ENCODE data around the gene TLE4. TPM values are rescaled to one million over a fixed set of nuclear protein-coding genes. Genes with fewer than 3 reads are reported as not detected.
"Not testable (repeated sequence)": the region's sequence is repeated elsewhere in the genome, so short reads cannot be mapped to it uniquely, and the experiment has no call there.

TLE4 gene
- total RNA-seq, 1 donor from 2014 or later, result 77.7 TPM

DNA sequence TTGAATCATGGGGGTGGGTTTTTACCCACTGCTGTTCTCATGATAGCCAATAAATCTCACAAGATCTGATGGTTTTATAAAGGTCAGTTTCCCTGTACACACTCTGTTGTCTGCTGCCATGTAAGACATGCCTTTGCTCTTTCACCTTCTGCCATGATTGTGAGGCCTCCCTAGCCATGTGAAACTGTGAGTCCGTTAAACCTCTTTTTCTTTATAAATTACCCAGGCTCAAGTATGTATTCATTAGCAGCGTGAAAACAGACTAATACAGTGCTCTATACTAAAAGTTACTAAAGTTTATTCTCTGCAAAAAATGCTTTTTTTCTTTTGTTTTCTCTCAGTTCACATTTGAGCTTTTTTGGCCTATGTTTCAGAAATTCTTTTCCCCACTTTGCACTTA is 33.9 kb upstream of the TLE4 start:
- Mint-ChIP-seq H3K27me3 (peaks cover 5% of the 10 kb centered on the region), H3K4me3 (no peak overlapping the region), H3K4me1 (ENCODE audit: unreplicated experiment) (no peaks in the 10 kb centered on the region), H3K36me3 (no peaks in the 10 kb centered on the region), H3K27ac (no peak overlapping the region), H3K9me3 (peaks cover 18% of the 10 kb centered on the region)
- no peak for DNase-seq (ENCODE audit: extremely low spot score, unreplicated experiment)
- no peak for TF ChIP-seq CTCF (conservative IDR thresholded peaks at IDR 0.05)

DNA sequence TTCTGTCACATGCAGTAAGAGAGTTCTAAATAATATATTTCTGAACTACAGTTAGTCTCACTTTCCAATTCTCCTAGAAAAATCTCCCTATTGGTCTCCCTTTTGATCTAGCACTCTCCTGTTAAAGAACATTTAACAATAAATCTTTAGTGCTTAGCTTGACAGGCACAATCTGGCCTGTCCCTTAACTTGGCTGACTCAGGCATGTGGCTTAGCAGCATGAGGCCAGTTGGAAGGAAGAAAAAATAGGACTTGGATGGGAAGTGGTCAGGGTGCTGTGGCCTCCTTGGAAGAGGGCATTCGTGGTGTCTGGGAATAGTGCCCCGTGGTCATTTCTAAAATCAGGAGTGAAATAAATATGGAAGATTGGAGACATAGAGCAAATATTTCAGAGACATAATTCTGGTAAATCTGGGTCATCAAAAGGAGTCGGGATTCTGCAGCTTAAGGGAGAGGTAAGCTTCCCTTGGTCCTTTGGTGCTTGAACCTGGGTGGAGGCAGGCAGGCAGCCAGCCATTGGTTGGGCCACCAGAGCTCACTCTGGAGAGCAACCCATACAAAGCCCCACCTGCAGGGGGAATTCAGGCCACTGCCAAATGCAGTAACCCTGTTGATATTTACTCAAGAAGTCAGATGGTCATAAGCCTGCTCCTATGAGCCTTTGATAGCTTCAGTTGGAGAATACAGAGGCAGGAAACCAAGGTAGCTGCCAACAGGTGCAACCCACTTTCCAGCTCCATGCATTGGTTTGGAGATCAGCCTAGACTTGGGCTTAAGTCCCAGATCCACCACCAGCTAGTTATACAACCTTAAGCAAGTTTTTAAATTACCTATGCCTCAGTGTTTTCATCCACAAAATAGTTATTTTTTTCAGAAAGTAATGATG is 28.8 kb upstream of the TLE4 start:
- H3K4me1 Mint-ChIP-seq (ENCODE audit: unreplicated experiment), result no peaks in the 10 kb centered on the region
- TF ChIP-seq CTCF (conservative IDR thresholded peaks at IDR 0.05), result no peak

GRCh38 chr9:79544375-79544774 is 27.4 kb upstream of the TLE4 start:
- not testable (repeated sequence) for H3K4me3 Mint-ChIP-seq; H3K9me3 Mint-ChIP-seq; H3K27me3 Mint-ChIP-seq; DNase-seq (ENCODE audit: extremely low spot score, unreplicated experiment); H3K27ac Mint-ChIP-seq; H3K4me1 Mint-ChIP-seq (ENCODE audit: unreplicated experiment); H3K36me3 Mint-ChIP-seq

More for the DNA sequence above, 28.8 kb upstream of the TLE4 start:
- H3K4me3 Mint-ChIP-seq, result no peak overlapping the region
- H3K27me3 Mint-ChIP-seq, result peaks cover 3% of the 10 kb centered on the region
- no peaks in the 10 kb centered on the region for H3K36me3 Mint-ChIP-seq
- no peak overlapping the region for H3K27ac Mint-ChIP-seq
- H3K9me3 Mint-ChIP-seq, result peaks cover 3% of the 10 kb centered on the region
- no peak for DNase-seq (ENCODE audit: extremely low spot score, unreplicated experiment)

- no peaks in the 10 kb centered on the region for H3K36me3 Mint-ChIP-seq
- peaks cover 8% of the 10 kb centered on the region for H3K4me1 Mint-ChIP-seq (ENCODE audit: unreplicated experiment)
- H3K27me3 Mint-ChIP-seq, result peaks cover 3% of the 10 kb centered on the region
- H3K27ac Mint-ChIP-seq, result peak overlapping the region; percentile 74
- no peak overlapping the region for H3K4me3 Mint-ChIP-seq
- no peak for TF ChIP-seq CTCF (conservative IDR thresholded peaks at IDR 0.05)
- H3K9me3 Mint-ChIP-seq, result peaks cover 8% of the 10 kb centered on the region
- no peak for DNase-seq (ENCODE audit: extremely low spot score, unreplicated experiment)
Observed at GRCh38 chr9:79551586-79551985, 20.2 kb upstream of the TLE4 start.

GRCh38 chr9:79551994-79552393 is 19.8 kb upstream of the TLE4 start:
- Mint-ChIP-seq H3K9me3 (peaks cover 8% of the 10 kb centered on the region), H3K27me3 (peaks cover 3% of the 10 kb centered on the region), H3K4me1 (ENCODE audit: unreplicated experiment) (peaks cover 8% of the 10 kb centered on the region), H3K4me3 (no peak overlapping the region), H3K36me3 (no peaks in the 10 kb centered on the region), H3K27ac (peak overlapping the region; percentile 74)
- no peak for DNase-seq (ENCODE audit: extremely low spot score, unreplicated experiment)
- no peak for TF ChIP-seq CTCF (conservative IDR thresholded peaks at IDR 0.05)

DNA sequence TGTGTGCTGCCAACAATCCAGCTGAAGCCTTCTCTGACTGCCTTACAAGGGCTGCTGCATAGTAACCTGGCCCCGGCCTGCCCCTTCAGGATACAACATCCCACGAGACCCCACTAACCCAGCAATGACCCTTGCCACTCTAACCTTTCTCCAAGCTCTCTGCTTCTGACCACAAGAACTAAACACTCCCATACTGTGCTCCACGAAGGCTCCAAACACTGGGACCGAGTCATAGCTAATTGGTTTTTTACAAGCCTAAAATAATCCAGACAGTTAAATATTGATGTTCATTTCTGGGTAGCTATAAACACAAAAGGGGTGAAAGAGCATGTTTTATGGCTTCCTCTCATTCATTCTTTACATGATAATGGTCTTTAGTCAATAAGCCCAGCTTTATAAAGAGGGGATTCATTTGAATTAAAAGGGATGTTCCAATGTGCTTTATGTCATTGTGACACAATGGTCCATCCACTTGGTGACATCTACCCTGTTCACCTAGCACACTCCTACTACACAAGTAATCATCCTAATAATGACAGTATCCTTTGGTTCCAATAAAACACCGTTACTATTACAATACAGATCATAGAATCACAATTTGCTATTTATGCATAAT is 16.2 kb upstream of the TLE4 start:
- H3K9me3 Mint-ChIP-seq, result peaks cover 6% of the 10 kb centered on the region
- no peak for DNase-seq (ENCODE audit: extremely low spot score, unreplicated experiment)
- H3K4me3 Mint-ChIP-seq, result no peak overlapping the region
- peaks cover 3% of the 10 kb centered on the region for H3K27me3 Mint-ChIP-seq
- H3K4me1 Mint-ChIP-seq (ENCODE audit: unreplicated experiment), result peaks cover 15% of the 10 kb centered on the region
- H3K27ac Mint-ChIP-seq, result no peak overlapping the region
- no peaks in the 10 kb centered on the region for H3K36me3 Mint-ChIP-seq
- TF ChIP-seq CTCF (conservative IDR thresholded peaks at IDR 0.05), result no peak
